HEK293 (cell line): ENCODE results near the gene HMGA1.

Experiments
- CTCF ChIA-PET: fragments of 350-600 bp; formaldehyde crosslinking; extraction: SDS; loops from one replicate; lab custom pipeline; 2021; ENCODE audit warnings: antibody characterized with exemption; lab: Yijun Ruan, JAX
- POLR2A ChIA-PET: fragments of 300-600 bp; formaldehyde crosslinking; extraction: SDS; loops from one replicate; lab custom pipeline; 2020; ENCODE audit warnings: antibody characterized with exemption, inconsistent platforms; lab: Yijun Ruan, JAX
- H3K27ac ChIP-seq: fragments of 200-500 bp; sonication (Bioruptor generic); 2 replicates; pipeline ENCODE4 v1.5.1; 2014; ENCODE audit warnings: low read depth, low read length, control low read depth, inconsistent platforms; ENCODE audit errors: extremely low read depth
- H3K36me3 ChIP-seq, 2 experiments: fragments of 200-500 bp in 1 of 2; sonication (Bioruptor generic) in 1 of 2; 1 replicate in 1 of 2; 2 replicates in 1 of 2; pipeline ENCODE4 v1.5.1; 2014 to 2017; ENCODE audit warnings: inconsistent platforms in 2 of 2, low read length in 2 of 2; ENCODE audit not compliant: control insufficient read depth in 2 of 2, insufficient read depth in 1 of 2
- H3K4me1 ChIP-seq: fragments of 200-500 bp; sonication (Bioruptor generic); 2 replicates; pipeline ENCODE4 v1.5.1; 2014; ENCODE audit warnings: mild to moderate bottlenecking, low read length, inconsistent platforms; ENCODE audit not compliant: control insufficient read depth, insufficient read depth
- H3K4me3 ChIP-seq: 2 replicates; pipeline ENCODE4 v1.5.1; 2011; ENCODE audit warnings: low read depth, mild to moderate bottlenecking, control low read depth, low read length, moderate library complexity
- H3K9me3 ChIP-seq: fragments of 200-500 bp; sonication (Bioruptor generic); 2 replicates; pipeline ENCODE4 v1.5.1; 2014; ENCODE audit warnings: low read depth, low read length, inconsistent platforms; ENCODE audit not compliant: control insufficient read depth, insufficient read depth
- GFI1B ChIP-seq: fragments of 450-650 bp; formaldehyde crosslinking; IDR thresholded peaks from 2 replicates; pipeline ENCODE4 v1.5.1; 2016; ENCODE audit warnings: missing biosample characterization, missing genetic modification characterization
- MZF1 ChIP-seq: fragments of 450-650 bp; formaldehyde crosslinking; IDR thresholded peaks from 2 replicates; pipeline ENCODE4 v1.5.1; 2017; ENCODE audit warnings: missing biosample characterization, missing genetic modification characterization, borderline replicate concordance
- OSR2 ChIP-seq: fragments of 450-650 bp; formaldehyde crosslinking; IDR thresholded peaks from 2 replicates; pipeline ENCODE4 v1.5.1; 2016; ENCODE audit warnings: missing biosample characterization, missing genetic modification characterization
- PRDM1 ChIP-seq: fragments of 450-650 bp; formaldehyde crosslinking; IDR thresholded peaks from 2 replicates; pipeline ENCODE4; 2016; ENCODE audit warnings: missing biosample characterization, missing genetic modification characterization
- REPIN1 ChIP-seq: fragments of 450-650 bp; formaldehyde crosslinking; IDR thresholded peaks from 2 replicates; pipeline ENCODE4 v1.5.1; 2017; ENCODE audit warnings: missing biosample characterization, missing genetic modification characterization, low read depth
- SP7 ChIP-seq: fragments of 450-650 bp; formaldehyde crosslinking; IDR thresholded peaks from 2 replicates; pipeline ENCODE4 v1.5.1; 2016; ENCODE audit warnings: missing biosample characterization, missing genetic modification characterization
- ZBTB17 ChIP-seq: fragments of 450-650 bp; formaldehyde crosslinking; IDR thresholded peaks from 2 replicates; pipeline ENCODE4 v1.5.1; 2016; ENCODE audit warnings: missing biosample characterization, missing genetic modification characterization
- ZBTB7A ChIP-seq: fragments of 450-650 bp; formaldehyde crosslinking; IDR thresholded peaks from 2 replicates; pipeline ENCODE4 v1.5.1; 2016; ENCODE audit warnings: low read depth, missing biosample characterization, missing genetic modification characterization
- ZBTB8A ChIP-seq: fragments of 450-650 bp; formaldehyde crosslinking; IDR thresholded peaks from 2 replicates; pipeline ENCODE4 v1.5.1; 2016; ENCODE audit warnings: missing biosample characterization, missing genetic modification characterization
- ZEB2 ChIP-seq: fragments of 450-650 bp; formaldehyde crosslinking; IDR thresholded peaks from 2 replicates; pipeline ENCODE4 v1.5.1; 2016; ENCODE audit warnings: missing biosample characterization, missing genetic modification characterization
- ZFHX2 ChIP-seq: fragments of 450-650 bp; formaldehyde crosslinking; conservative IDR thresholded peaks from 2 replicates; pipeline ENCODE4 v1.5.1; 2016; ENCODE audit warnings: missing biosample characterization, missing genetic modification characterization
- ZIC2 ChIP-seq: fragments of 450-650 bp; formaldehyde crosslinking; IDR thresholded peaks from 2 replicates; pipeline ENCODE4 v1.5.1; 2016; ENCODE audit warnings: missing biosample characterization, missing genetic modification characterization
- ZNF174 ChIP-seq: fragments of 450-650 bp; formaldehyde crosslinking; IDR thresholded peaks from 2 replicates; pipeline ENCODE4 v1.5.0; 2017; ENCODE audit warnings: missing biosample characterization, mild to moderate bottlenecking, missing genetic modification characterization
- ZNF266 ChIP-seq: fragments of 450-650 bp; formaldehyde crosslinking; IDR thresholded peaks from 2 replicates; pipeline ENCODE4 v1.5.1; 2016; ENCODE audit warnings: missing biosample characterization, missing genetic modification characterization, low read depth
- ZNF394 ChIP-seq: fragments of 450-650 bp; formaldehyde crosslinking; IDR thresholded peaks from 2 replicates; pipeline ENCODE4 v1.5.1; 2016; ENCODE audit warnings: missing biosample characterization, missing genetic modification characterization, mild to moderate bottlenecking, moderate library complexity, borderline replicate concordance
- ZNF514 ChIP-seq: fragments of 450-650 bp; formaldehyde crosslinking; IDR thresholded peaks from 2 replicates; pipeline ENCODE4 v1.5.1; 2016; ENCODE audit warnings: missing biosample characterization, missing genetic modification characterization
- ZNF600 ChIP-seq: fragments of 450-650 bp; formaldehyde crosslinking; IDR thresholded peaks from 2 replicates; pipeline ENCODE4 v1.5.1; 2016; ENCODE audit warnings: missing biosample characterization, missing genetic modification characterization
- ZNF610 ChIP-seq: fragments of 450-650 bp; formaldehyde crosslinking; IDR thresholded peaks from 2 replicates; pipeline ENCODE4 v1.5.1; 2016; ENCODE audit warnings: missing biosample characterization, missing genetic modification characterization, borderline replicate concordance
- ZNF629 ChIP-seq: fragments of 450-650 bp; formaldehyde crosslinking; IDR thresholded peaks from 2 replicates; pipeline ENCODE4 v1.5.1; 2017; ENCODE audit warnings: missing biosample characterization, missing genetic modification characterization
- ZNF654 ChIP-seq: fragments of 450-650 bp; formaldehyde crosslinking; IDR thresholded peaks from 2 replicates; pipeline ENCODE4 v1.5.1; 2016; ENCODE audit warnings: low read depth, missing biosample characterization, missing genetic modification characterization
- ZNF777 ChIP-seq: fragments of 450-650 bp; formaldehyde crosslinking; IDR thresholded peaks from 2 replicates; pipeline ENCODE4 v1.5.1; 2017; ENCODE audit warnings: missing biosample characterization, missing genetic modification characterization, borderline replicate concordance
- ZNF843 ChIP-seq: fragments of 450-650 bp; formaldehyde crosslinking; IDR thresholded peaks from 2 replicates; pipeline ENCODE4 v1.5.1; 2016; ENCODE audit warnings: missing biosample characterization, missing genetic modification characterization
- TF ChIP-seq, protein P1 (sequence below): fragments of 450-650 bp; formaldehyde crosslinking; IDR thresholded peaks from 2 replicates; pipeline ENCODE4 v1.5.1; 2016; ENCODE audit warnings: missing biosample characterization, missing genetic modification characterization
- TF ChIP-seq, protein P2 (sequence below): fragments of 450-650 bp; formaldehyde crosslinking; IDR thresholded peaks from 2 replicates; pipeline ENCODE4 v1.5.1; 2016; ENCODE audit warnings: missing biosample characterization, missing genetic modification characterization
- TF ChIP-seq, protein P3 (sequence below): fragments of 450-650 bp; formaldehyde crosslinking; IDR thresholded peaks from 2 replicates; pipeline ENCODE4 v1.5.1; 2016; ENCODE audit warnings: missing biosample characterization, missing genetic modification characterization
- TF ChIP-seq, protein P4 (sequence below): fragments of 450-650 bp; formaldehyde crosslinking; IDR thresholded peaks from 2 replicates; pipeline ENCODE4 v1.5.1; 2016; ENCODE audit warnings: missing biosample characterization, missing genetic modification characterization

Gene HMGA1

DNA sequence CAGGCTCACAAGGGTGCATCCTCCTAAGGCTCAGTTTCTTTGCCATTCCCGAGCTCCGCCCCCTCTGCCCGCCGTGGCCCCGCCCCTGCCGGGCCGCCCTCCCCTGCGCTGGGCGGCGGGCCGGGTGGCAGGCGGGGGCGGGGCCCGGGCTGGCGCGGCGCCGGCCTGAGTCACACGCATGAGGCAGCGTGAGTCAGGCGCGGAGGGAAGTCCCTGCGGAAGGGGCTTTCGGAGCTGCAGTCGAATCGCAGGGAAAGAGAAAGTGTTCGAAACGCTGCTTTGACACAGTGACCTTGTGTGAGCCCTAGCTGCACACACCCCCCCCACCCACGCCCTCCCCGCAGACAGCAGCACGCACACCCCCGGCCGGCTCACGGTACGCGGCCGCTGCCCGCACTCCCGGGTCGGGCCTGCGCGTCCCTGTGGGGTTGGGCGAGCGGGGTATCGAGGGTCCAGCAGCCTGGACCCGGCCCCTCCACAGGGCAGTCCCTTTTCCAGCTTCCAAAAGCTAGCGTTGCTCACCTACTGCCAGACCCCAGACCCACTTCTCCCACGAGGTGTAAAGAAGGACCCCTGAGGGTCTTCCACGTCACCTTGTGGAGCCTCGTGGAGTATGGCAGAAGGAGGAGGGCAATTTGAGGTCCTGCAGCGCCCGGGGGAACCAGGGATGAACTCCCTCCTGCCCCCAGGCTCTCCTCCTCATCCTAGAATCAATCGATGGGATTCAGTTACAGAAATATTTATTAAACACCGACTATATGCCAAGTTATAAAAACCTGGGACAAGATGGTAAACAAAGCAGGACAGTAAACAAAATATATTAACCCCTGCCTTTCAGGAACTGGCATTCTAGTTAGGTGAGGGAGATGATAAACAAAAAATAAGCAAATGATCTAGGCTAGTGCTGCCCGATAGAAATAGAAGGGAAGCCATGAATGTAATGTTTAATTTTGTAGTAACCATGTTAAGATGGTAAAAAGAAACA, 12.4 kb upstream of the HMGA1 start:
- no peaks in the 10 kb centered on the region for H3K4me1 ChIP-seq
- ChIA-PET POLR2A (interaction anchor here (0.6 to 1.6 kb wide), 15 partner anchors 10 to 240 kb away, joined by 3 to 23 read pairs (median 6); partner anchors contain the start of genes HMGA1, RPS10 and SMIM29), CTCF (interaction anchor here (0.6 to 2.0 kb wide), 4 partner anchors 25 to 167 kb away, joined by 3 to 8 read pairs (median 4); no protein-coding TSS in a partner anchor)
- H3K9me3 ChIP-seq = no peaks in the 10 kb centered on the region
- no peaks in the 10 kb centered on the region for H3K36me3 ChIP-seq
- peak overlapping the region; percentile 49 for H3K4me3 ChIP-seq
- H3K27ac ChIP-seq = peak overlapping the region; percentile 54; the same call in 1 of the 2 replicates
- TF ChIP-seq ZNF394 (no peak), ZNF600 (tag by site-specific recombination) (peak; percentile 64; the same call in 1 of the 2 replicates), ZBTB8A (no peak), PRDM1 (tag by site-specific recombination) (peak; percentile 55; the same call in 1 of the 2 replicates), ZNF777 (0 out of 2 replicates have a peak, but pooled peaks have one; percentile 32), ZEB2 (tag by site-specific recombination) (peak; percentile 32; the same call in 1 of the 2 replicates), MZF1 (tag by site-specific recombination) (no peak), SP7 (tag by site-specific recombination) (0 out of 2 replicates have a peak, but pooled peaks have one; percentile 48), ZNF843 (tag by site-specific recombination) (0 out of 2 replicates have a peak, but pooled peaks have one; percentile 12), ZBTB7A (tag by site-specific recombination) (0 out of 2 replicates have a peak, but pooled peaks have one; percentile 46), REPIN1 (tag by site-specific recombination) (no peak), ZNF629 (tag by site-specific recombination) (0 out of 2 replicates have a peak, but pooled peaks have one; percentile 36), ZNF514 (no peak), ZNF654 (tag by site-specific recombination) (no peak), ZFHX2 (peak; percentile 76), ZNF610 (tag by site-specific recombination) (no peak), GFI1B (no peak), ZNF174 (tag by site-specific recombination) (no peak), ZNF266 (tag by site-specific recombination) (no peak), ZBTB17 (tag by site-specific recombination) (peak; percentile 59), OSR2 (tag by site-specific recombination) (no peak), ZIC2 (peak; percentile 47)
- TF ChIP-seq, protein P1, sequence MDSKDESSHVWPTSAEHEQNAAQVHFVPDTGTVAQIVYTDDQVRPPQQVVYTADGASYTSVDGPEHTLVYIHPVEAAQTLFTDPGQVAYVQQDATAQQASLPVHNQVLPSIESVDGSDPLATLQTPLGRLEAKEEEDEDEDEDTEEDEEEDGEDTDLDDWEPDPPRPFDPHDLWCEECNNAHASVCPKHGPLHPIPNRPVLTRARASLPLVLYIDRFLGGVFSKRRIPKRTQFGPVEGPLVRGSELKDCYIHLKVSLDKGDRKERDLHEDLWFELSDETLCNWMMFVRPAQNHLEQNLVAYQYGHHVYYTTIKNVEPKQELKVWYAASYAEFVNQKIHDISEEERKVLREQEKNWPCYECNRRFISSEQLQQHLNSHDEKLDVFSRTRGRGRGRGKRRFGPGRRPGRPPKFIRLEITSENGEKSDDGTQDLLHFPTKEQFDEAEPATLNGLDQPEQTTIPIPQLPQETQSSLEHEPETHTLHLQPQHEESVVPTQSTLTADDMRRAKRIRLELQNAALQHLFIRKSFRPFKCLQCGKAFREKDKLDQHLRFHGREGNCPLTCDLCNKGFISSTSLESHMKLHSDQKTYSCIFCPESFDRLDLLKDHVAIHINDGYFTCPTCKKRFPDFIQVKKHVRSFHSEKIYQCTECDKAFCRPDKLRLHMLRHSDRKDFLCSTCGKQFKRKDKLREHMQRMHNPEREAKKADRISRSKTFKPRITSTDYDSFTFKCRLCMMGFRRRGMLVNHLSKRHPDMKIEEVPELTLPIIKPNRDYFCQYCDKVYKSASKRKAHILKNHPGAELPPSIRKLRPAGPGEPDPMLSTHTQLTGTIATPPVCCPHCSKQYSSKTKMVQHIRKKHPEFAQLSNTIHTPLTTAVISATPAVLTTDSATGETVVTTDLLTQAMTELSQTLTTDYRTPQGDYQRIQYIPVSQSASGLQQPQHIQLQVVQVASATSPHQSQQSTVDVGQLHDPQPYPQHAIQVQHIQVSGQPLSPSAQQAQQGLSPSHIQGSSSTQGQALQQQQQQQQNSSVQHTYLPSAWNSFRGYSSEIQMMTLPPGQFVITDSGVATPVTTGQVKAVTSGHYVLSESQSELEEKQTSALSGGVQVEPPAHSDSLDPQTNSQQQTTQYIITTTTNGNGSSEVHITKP = 0 out of 2 replicates have a peak, but pooled peaks have one; percentile 21
- TF ChIP-seq, protein P2, sequence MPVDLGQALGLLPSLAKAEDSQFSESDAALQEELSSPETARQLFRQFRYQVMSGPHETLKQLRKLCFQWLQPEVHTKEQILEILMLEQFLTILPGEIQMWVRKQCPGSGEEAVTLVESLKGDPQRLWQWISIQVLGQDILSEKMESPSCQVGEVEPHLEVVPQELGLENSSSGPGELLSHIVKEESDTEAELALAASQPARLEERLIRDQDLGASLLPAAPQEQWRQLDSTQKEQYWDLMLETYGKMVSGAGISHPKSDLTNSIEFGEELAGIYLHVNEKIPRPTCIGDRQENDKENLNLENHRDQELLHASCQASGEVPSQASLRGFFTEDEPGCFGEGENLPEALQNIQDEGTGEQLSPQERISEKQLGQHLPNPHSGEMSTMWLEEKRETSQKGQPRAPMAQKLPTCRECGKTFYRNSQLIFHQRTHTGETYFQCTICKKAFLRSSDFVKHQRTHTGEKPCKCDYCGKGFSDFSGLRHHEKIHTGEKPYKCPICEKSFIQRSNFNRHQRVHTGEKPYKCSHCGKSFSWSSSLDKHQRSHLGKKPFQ (tag by site-specific recombination) = 0 out of 2 replicates have a peak, but pooled peaks have one; percentile 33
- TF ChIP-seq, protein P3, sequence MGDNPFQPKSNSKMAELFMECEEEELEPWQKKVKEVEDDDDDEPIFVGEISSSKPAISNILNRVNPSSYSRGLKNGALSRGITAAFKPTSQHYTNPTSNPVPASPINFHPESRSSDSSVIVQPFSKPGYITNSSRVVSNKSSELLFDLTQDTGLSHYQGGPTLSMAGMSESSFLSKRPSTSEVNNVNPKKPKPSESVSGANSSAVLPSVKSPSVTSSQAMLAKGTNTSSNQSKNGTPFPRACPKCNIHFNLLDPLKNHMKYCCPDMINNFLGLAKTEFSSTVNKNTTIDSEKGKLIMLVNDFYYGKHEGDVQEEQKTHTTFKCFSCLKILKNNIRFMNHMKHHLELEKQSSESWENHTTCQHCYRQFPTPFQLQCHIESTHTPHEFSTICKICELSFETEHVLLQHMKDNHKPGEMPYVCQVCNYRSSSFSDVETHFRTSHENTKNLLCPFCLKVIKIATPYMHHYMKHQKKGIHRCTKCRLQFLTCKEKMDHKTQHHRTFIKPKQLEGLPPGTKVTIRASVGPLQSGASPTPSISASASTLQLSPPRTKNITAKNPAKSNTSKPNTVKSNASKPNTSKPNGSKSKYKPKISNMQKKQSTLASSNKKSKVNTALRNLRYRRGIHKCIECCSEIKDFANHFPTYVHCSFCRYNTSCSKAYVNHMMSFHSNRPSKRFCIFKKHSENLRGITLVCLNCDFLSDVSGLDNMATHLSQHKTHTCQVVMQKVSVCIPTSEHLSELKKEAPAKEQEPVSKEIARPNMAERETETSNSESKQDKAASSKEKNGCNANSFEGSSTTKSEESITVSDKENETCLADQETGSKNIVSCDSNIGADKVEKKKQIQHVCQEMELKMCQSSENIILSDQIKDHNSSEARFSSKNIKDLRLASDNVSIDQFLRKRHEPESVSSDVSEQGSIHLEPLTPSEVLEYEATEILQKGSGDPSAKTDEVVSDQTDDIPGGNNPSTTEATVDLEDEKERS = no peak
- TF ChIP-seq, protein P4, sequence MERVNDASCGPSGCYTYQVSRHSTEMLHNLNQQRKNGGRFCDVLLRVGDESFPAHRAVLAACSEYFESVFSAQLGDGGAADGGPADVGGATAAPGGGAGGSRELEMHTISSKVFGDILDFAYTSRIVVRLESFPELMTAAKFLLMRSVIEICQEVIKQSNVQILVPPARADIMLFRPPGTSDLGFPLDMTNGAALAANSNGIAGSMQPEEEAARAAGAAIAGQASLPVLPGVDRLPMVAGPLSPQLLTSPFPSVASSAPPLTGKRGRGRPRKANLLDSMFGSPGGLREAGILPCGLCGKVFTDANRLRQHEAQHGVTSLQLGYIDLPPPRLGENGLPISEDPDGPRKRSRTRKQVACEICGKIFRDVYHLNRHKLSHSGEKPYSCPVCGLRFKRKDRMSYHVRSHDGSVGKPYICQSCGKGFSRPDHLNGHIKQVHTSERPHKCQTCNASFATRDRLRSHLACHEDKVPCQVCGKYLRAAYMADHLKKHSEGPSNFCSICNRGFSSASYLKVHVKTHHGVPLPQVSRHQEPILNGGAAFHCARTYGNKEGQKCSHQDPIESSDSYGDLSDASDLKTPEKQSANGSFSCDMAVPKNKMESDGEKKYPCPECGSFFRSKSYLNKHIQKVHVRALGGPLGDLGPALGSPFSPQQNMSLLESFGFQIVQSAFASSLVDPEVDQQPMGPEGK (tag by site-specific recombination) = peak; percentile 74
